Metanephros (tissue), 1 donor: ENCODE data around the gene ITGA5. TPM values are rescaled to one million over a fixed set of nuclear protein-coding genes. Genes with fewer than 3 reads are reported as not detected.

Experiments used
- total RNA-seq: library from RNA; depleted of rRNA; stranded (reverse); fragments of >200 nt; gene quantifications from one replicate; pipeline ENCODE4 v1.2.3, GENCODE V29; 2014

Gene ITGA5
- total RNA-seq = 59.6 TPM

DNA sequence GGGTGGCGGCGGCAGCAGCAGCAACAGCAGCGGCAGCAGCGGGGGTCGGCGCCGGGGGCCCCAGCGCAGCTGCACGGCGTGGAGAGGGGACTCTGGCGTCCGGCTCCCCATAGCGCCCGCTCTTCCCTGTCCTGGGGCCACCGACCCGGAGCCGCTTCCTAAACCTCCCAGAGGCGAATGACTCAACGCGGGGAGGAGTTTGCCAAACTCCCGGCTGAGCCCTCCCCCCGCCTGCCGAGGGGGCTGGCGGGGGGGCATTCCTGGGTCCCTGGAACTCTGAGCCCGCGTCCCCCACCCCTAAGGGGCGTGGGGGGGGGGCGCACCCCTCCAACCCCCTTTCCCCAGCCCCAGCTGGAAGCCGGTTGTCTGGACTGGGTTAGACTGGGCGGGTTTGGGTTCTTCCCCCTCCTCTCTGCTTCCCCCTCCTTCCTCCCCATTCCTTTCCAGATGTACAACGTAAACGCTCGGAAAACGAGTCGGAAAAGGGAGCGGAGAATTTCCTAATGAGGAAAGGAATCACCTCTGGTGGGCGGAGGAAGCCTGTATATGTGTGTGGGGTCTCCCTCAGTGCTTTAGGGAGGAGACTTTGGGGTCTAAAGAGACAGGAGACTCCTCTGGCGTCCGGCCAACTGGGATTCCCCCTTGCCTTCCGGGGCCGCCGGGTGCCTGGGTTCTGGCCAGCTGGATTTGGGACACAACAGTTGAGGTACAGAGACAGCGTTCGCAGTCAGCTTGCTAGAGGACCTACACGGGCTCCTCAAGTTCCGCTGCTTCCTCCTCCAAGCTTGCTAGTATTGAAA, at the start of gene ITGA5:
TSS of gene ITGA5 (minus strand) at position 179 of the 800 bp plus-strand sequence. CDS start at position 111, 68 bp downstream.

DNA sequence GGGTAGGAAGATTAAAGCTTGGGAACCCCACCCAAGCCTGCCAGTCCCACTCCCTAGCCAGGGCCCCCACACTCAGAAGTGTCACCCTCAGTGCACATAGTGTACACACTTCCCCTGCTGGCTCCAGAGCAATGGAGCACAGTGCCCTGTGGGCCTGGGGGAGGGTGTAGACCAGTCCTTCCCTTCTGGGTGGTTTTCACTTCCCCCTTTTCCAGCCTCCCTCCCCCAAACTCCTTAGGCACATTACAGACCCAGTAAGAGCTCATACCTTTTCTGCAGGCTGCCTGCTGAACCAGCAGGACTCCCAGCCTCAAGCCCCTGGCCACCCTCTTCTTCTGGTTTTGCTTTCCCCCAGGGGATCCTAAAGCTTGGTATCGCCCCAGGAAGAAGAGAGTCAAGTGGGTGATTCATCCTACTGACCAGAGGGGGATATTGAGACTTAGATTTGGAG, 34.5 kb downstream of the ITGA5 start, which contains the start of gene ZNF385A:
TSS of gene ZNF385A (minus strand) at position 143 of the 451 bp plus-strand sequence. CDS start 219 bp downstream, outside the sequence.

DNA sequence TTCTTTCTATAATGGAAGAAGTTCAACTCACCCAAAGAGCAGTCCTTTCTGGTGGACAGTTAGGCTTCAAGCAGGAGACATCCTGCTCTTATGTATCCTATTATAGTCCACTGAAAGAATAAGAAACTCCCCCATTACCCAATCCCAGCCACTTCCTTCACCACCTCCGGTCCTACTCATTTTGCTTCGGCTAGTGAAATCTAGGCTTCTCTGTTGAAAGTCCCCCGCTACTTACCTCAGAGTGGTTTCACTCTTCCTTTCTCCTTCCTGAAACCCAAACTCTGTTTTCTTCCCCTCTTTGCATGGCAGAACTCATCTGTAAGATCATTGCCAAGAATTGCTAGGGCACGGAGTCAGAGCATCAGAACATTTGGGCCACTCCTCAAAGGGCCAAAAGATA, 54.7 kb downstream of the ITGA5 start, which contains the start of gene GPR84:
TSS of gene GPR84 (minus strand) at position 74 of the 400 bp plus-strand sequence. CDS start 635 bp downstream, outside the sequence.

Other genes starting within 250 kb of the ITGA5 start
- gene SMUG1, start 230.3 kb downstream of the ITGA5 start, total RNA-seq = 27.5 TPM
- gene CBX5, start 139.1 kb downstream of the ITGA5 start, total RNA-seq = 108 TPM
- 989 TPM for gene HNRNPA1, start 138.5 kb downstream of the ITGA5 start, total RNA-seq
- 6.6 TPM for gene NFE2, start 118.3 kb downstream of the ITGA5 start, total RNA-seq
- gene COPZ1, start 94.1 kb downstream of the ITGA5 start, total RNA-seq = 148 TPM
- gene GPR84, start 54.8 kb downstream of the ITGA5 start, total RNA-seq = 0.53 TPM
- gene ZNF385A, start 34.5 kb downstream of the ITGA5 start, total RNA-seq = 12.1 TPM
- not detected for gene GTSF1, start 54.3 kb upstream of the ITGA5 start, total RNA-seq
- gene NCKAP1L, start 78.5 kb upstream of the ITGA5 start, total RNA-seq = 9.1 TPM
- 7.9 TPM for gene PDE1B, start 130.3 kb upstream of the ITGA5 start, total RNA-seq
- gene PPP1R1A, start 169.4 kb upstream of the ITGA5 start, total RNA-seq = 11.9 TPM
- not detected for gene LACRT, start 215.6 kb upstream of the ITGA5 start, total RNA-seq
- not detected for gene DCD, start 229.1 kb upstream of the ITGA5 start, total RNA-seq